ENCODE data around the gene GTF3C5.

The GTF3C5 gene

GRCh38 chr9:133030317-133031129 is at the start of gene GTF3C5:
TSS of gene GTF3C5 (plus strand) at chr9:133030997. CDS start at chr9:133031012, 15 bp downstream.
- DNase-seq: peak; percentile 99 to 100

- DNase-seq: no peak
Measured at GRCh38 chr9:132982458-132982857, 48.3 kb upstream of the GTF3C5 start.

- no peak for DNase-seq
Measured at GRCh38 chr9:132983491-132984201, 47.2 kb upstream of the GTF3C5 start.

DNA sequence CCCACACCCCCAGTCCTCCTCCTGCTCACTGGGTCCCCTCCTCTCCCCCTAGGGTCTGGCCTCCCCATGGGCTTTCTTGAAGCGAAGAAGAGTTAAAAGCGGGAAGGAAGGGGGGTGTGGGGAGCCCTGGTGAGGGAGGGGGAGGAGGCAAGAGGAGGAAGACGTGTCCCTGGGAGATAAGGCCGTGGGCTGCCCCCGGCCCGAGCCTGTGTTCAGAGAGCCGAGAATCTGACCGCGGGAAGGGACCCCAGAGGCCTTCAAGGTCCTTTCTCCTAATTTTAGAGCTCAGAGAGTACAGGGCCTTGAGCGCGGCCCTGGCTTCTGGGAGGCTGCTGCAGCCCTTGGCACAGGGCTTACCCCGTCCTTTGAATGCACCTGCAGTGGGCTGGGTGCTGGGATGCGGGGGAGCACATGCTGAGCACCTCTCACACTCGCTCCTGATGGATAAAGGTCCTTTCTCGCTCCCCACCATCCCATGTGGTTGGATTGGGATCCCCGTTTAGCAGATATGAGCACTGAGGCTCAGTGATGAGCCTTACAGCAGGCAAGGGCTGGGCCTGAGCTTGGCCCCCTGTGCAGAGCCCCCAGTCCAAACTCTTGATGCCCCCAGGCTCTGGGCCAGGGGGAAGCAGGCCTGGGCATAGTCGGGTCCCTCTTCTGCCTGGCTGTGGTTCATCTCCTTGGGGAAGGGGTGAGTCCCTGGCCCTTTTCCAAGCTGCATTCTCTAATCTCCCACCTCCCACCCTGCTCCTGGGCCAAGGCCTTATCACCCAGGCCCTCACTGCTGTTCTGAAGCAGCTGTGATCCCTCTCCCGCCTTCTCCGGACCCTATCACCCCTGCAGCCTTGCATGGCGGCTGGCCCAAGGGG is 46.4 kb upstream of the GTF3C5 start:
- no peak for DNase-seq

DNA sequence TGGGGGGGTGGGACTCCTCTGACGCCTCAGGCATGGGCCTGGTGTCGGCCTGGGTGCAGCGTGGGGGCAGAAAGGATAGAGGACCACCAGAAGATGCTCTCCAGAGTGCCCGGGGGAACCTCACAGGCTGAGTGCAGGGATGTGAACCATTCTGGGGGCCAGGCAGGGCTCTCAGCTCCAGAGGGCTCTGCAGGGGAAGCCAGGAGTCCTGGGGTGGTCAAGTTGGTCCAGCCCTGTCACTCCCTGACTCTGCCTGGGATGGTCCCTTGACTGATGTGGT is 45.8 kb upstream of the GTF3C5 start:
- DNase-seq: no peak

DNA sequence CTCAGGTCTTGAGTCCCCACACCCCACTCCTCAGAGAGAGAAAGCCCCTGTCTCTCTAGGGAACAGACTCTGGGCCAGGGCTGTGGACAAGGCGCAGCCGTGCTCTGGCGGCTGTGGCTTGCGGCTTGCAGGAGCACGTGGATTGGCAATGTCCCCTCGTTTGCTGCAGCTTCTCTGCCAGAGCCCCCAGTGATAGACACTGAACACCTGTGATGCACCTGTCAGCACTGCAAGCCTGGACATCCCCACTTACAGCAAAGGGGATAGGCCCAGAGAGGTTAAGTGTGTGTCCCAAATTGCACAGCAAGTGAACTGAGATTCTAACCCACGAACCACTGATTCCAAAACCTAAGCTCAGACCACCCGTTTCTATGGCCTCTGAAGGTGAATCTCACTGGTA is 45.3 kb upstream of the GTF3C5 start:
- no peak for DNase-seq

- no peak for DNase-seq
Measured at GRCh38 chr9:132986114-132986513, 44.7 kb upstream of the GTF3C5 start.

DNA sequence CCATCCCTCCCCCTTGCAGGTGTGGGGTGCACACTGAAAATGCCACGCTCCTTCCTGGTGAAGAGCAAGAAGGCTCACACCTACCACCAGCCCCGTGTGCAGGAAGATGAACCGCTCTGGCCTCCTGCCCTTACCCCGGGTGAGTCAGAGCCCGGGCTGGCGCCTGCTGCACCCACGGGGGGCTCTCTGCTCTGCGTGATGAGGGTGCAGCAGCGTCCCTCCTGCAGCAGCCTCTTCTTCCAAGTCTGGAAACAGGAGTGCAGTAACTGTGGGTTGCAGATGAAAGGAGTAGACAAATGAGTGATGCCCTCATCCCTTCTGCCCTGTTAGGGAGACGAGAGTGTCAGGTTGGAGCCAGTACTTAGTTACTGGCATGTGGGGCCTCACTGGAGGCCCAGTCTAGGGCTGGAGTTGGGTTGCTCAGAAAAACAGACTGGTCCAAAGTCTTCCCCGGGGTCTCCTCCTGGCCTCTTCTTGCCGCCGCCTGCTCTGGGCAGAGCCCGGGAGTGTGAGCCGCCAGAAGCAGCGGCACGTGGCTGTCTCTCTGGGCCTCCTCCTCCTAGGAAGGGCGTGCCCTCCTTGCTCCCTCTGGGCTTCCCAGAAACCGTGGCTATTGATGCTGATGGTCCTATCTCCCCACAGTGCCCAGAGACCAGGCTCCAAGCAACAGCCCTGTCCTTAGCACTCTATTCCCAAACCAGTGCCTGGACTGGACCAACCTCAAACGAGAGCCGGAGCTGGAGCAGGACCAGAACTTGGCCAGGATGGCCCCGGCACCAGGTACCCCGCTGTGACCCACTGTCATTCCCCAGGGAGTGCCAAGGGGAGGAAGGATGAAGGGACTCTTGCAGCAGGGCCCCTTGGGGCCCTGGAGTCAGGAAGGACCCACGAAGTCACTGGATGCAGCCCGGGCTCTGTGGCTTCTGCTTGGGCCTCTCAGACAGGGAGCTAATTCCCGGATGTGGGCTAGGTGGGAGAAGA is 43.9 kb upstream of the GTF3C5 start:
- DNase-seq: no peak

- DNase-seq: no peak
Measured at GRCh38 chr9:132988244-132989013, 42.4 kb upstream of the GTF3C5 start.

DNA sequence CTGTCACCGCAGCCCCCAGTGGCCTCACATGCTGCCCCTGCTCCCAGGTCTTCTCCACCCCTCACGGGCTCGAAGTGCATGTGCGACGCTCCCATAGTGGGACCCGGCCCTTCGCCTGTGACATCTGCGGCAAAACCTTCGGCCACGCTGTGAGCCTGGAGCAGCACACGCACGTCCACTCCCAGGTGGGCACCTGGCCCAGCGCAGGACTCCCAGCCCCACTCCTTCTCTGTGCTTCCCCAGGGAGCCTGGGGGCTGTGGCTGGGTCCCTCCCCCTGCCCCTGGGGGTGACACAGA is 41.8 kb upstream of the GTF3C5 start:
- DNase-seq: no peak

- DNase-seq: no peak
Measured at GRCh38 chr9:132989414-132989996, 41.3 kb upstream of the GTF3C5 start.

GRCh38 chr9:132989998-132990557 is 40.7 kb upstream of the GTF3C5 start:
- peak; percentile 17 to 26 for DNase-seq

GRCh38 chr9:132990781-132991180 is 40.0 kb upstream of the GTF3C5 start:
- DNase-seq: no peak

GRCh38 chr9:132991351-132992300 is 39.2 kb upstream of the GTF3C5 start:
- no peak for DNase-seq

DNA sequence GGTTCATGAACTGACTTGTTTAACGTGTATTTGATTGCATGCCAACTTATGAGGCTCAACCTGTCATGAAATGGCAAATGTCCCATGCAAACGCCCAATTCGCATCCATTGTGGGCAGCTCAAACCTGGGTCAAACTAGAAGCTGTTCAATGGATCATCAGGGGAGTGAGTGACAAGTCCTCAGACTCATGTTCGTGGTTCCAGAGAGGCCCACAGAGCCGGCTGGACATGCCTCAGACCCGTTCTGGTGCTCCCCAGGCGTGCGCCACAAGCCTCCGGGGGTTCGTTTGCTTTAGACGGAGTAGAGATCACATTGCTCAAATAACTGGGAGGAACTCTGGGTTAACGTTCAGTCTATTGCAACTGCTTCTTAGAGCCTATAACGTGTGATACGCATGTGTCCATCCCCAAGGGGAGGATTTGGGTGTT is 37.3 kb upstream of the GTF3C5 start:
- no peak for DNase-seq

- no peak for DNase-seq
Measured at GRCh38 chr9:132994410-132995120, 36.2 kb upstream of the GTF3C5 start.

GRCh38 chr9:132995121-132995420 is 35.7 kb upstream of the GTF3C5 start:
- no peak for DNase-seq

DNA sequence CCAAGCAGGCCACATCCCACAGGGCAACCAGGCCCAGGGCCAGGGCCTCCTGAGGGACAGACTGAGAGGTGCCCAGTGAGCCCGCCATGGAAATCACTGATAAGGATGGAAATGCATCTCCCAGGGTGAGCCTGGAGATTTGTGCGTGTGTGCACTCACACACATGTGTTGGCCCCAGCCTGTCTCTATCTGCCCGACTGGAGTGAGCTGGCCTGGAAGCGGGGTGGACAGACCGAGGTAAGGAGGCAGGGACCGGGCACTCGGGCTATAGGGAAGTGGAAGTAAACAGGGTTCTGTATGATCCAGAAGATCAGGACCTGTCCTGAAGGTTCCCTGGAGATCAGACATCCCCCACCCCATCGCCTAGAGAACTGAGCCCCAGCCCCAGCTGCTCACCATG is 34.9 kb upstream of the GTF3C5 start:
- no peak for DNase-seq

DNA sequence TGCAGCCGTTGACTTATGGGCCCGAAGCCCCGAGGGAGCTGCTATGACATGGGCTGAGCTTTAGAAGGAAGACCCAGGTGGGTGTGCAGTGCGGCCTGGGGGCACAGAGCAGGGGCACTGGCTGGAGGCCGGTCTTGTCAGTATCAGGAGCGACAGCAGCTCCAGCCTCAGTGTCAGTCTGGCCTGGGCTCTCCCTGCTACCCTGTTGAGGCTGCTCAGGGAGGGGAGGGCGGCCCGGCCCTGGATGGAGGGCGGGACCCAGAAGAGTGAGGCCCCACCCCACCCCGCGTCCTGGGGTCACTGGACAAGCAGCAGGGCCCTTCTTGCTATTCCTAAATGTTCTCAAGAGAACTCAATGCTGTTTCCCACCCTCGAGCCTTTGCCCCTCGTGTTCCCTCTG is 34.3 kb upstream of the GTF3C5 start:
- no peak for DNase-seq
